Measurements from ENCODE around the gene BCDIN3D.

The BCDIN3D gene

DNA sequence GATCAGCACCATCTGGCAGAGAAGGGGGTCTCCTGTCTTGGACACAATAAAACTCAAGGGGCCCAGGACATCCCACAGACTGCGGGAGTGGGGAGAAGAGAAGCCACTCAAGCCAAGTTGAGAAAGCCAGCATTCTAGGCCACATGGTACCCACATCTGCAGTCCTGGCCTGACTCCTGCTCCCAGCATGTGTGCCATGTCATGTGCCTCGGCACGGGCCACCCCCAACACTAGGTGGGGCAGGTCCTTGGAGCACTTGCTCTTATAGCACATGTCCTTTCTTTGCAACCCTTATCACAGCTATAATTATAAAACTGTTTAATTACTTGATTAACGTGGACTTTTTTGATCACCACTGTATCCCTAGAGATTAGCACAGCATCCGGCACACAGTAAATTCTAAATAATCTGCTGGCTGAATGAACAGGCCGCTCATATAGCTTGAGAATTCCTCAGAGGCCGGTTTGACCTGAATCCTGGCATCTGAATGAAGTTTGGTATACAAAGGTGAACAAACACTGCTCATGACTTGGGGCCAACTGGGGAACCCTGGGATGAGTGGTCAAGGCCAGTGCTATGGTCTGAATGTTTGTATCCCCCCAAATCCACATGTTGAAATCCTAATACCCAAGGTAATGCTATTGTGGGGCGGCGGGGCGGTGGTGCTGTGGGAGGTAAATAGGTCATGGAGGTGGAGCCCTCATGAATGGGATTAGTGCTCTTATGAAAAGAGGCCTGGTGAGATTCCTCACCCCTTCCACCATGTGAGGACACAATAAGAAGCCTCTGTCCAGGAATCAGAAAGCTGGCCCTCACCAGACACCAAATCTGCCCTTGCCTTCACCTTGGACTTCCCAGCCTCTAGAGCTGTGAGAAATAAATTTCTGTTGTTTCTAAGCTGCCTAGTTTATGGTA, 21.3 kb downstream of the BCDIN3D start:
- no peak for DNase-seq (ENCODE audit: low spot score)

DNA sequence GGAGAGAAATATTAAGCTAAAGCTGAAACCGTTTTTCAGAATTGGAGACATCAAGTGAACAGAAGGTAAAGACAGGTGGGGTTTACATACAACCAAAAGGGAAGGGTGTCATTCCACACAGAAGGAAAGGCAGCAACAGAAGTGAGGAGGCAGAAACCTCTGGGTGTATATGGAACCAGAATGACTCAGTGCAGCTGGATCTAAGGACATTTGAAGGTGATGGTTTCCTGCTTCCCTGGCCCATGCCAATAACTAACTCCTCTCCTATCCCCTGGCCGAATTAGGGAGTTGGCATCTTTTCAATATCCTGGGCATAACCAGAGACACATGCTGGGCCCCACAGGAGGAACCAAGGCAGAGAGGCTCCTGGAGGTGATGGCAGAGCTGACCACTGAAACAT, 23.1 kb downstream of the BCDIN3D start:
- DNase-seq (ENCODE audit: low spot score), result no peak

DNA sequence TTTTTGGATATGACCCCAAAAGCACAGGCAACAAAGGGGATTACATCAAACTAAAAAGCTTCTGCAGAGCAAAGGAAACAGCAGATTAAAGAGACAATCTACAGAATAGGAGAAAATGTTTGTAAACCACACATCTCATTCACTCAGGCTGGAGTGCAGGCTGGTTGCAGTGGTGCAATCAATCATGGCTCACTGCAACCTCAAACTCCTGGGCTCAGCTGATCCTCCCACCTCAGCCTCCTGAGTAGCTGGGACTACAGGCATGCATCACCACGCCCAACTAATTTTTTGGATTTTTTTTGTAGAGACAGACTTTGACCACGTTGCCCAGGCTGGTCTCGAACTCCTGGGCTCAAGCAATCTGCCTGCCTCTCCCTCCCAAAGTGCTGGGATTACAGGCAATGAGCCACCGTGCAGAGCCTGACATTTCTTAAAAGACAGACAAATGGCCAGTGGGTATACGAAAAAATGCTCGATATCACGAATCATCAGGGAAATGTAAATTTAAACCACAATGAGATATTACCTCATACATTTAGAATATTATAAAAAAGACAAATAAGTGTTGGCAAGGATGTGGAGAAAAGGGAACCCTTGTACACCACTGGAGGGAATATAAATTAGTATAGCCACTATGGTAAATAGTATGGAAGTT, 24.5 kb downstream of the BCDIN3D start:
- no peak for DNase-seq (ENCODE audit: low spot score)

DNA sequence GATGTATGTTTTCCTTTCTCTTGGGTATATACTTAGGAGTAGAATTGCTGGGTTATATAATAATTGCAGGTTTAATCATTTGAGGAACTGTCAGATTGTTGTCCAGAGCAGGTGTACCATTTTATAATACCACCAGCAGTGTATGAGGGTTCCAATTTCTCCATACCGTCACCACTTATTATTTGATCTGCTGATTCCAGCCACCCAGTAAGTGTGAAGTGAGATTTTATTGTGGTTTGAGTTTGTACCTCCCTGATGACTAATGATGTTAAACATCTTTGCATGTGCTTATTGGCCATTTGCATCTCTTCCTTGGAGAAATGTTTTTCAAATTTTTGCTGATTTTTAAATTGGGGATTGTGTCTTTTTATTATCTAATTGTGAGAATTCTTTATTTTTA, 29.8 kb downstream of the BCDIN3D start:
- DNase-seq (ENCODE audit: low spot score), result no peak

GRCh38 chr12:49811961-49812401, 30.9 kb downstream of the BCDIN3D start:
- DNase-seq (ENCODE audit: low spot score), result no peak

DNA sequence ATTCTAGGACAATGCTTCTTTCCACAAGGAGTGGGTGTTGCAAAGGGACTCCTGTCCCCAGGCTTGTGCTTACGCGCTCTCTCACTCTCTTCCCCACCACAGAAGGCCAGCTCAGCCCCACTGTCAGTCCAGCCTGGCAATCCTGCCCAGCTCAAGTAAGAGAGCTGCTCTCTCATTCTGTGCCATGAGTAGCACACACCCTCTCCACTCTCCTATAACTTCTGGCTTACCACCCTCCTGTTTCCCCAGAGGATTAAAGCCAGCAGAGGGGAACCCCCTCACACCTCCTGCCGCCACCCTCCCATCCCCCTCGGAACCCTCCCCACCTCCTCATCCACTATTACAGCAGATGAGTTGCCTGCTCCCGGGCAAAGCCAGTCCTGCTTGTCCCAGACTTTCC, 31.8 kb downstream of the BCDIN3D start:
- no peak for DNase-seq (ENCODE audit: low spot score)

- no peak for DNase-seq (ENCODE audit: low spot score)
Observed at GRCh38 chr12:49809906-49810389, 33.0 kb downstream of the BCDIN3D start.

- no peak for DNase-seq (ENCODE audit: low spot score)
Observed at GRCh38 chr12:49809381-49809905, 33.5 kb downstream of the BCDIN3D start.

DNA sequence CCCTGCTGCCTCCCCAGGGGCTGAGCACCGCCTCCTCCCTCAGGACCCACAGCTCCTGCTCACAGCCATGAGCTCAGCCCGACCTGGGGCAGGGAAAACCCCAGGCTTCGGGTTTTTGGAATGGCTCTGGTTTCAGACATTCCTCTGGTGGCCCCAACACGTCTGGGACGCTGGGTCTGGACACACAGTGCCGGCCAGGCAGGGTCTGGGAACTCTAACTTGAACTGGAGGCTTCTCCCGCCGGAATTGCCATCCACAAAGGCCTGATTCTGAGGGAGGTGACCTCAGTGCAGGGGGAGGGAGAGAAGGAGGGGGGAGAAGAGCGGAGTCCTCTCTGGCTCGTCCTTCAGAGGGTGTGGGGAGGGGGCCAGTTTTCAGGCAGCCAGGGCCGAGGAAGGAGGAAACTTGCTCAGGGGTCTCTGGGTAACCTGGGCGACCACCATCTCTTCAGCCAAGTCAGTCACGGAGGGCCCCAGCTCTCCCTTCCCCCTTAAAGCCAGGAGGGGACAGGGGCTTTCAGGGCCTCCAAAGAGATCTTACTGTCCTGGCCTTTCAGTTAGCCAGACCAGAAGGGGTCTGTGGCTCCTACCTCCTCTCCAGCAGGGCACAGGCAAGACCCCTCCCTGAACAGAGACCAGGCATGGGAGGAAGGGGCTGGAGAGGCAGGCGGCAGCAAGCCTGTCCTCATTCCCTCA, 34.1 kb downstream of the BCDIN3D start:
- DNase-seq (ENCODE audit: low spot score), result no peak

DNA sequence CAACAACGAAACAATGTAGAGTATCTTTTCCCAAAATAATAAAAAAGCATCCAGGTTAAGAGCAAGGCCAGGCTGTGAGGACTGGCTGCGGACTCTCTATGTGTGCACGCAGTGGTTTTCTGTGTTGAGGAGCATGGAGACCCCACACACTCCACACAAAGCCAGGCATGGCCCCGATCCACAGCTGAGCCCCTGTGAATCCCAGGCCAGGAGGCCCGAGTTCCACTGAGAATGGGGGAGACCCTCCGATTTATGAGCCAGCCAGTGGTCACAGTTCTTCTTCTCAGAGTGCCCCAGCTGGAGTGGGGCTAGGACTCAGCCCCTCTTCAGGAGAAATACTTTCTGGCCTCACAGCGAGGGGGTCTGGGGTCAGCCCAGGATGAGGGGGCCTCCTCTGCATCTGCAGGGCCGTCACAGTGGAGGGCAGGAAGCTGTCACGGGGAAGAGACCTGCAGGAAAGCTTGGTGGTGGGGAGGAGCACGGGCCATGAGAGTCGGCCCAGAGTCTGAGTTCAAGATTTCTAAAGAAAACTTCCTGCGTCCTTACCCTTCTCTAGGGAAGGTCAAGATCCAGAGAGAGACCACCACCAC, 34.8 kb downstream of the BCDIN3D start:
- no peak for DNase-seq (ENCODE audit: low spot score)

GRCh38 chr12:49806877-49807276, 36.0 kb downstream of the BCDIN3D start:
- no peak for DNase-seq (ENCODE audit: low spot score)

- no peak for DNase-seq (ENCODE audit: low spot score)
Observed at GRCh38 chr12:49806321-49806813, 36.5 kb downstream of the BCDIN3D start.

GRCh38 chr12:49805409-49805808, 37.5 kb downstream of the BCDIN3D start:
- no peak for DNase-seq (ENCODE audit: low spot score)

- no peak for DNase-seq (ENCODE audit: low spot score)
Observed at GRCh38 chr12:49804821-49805220, 38.1 kb downstream of the BCDIN3D start.

DNA sequence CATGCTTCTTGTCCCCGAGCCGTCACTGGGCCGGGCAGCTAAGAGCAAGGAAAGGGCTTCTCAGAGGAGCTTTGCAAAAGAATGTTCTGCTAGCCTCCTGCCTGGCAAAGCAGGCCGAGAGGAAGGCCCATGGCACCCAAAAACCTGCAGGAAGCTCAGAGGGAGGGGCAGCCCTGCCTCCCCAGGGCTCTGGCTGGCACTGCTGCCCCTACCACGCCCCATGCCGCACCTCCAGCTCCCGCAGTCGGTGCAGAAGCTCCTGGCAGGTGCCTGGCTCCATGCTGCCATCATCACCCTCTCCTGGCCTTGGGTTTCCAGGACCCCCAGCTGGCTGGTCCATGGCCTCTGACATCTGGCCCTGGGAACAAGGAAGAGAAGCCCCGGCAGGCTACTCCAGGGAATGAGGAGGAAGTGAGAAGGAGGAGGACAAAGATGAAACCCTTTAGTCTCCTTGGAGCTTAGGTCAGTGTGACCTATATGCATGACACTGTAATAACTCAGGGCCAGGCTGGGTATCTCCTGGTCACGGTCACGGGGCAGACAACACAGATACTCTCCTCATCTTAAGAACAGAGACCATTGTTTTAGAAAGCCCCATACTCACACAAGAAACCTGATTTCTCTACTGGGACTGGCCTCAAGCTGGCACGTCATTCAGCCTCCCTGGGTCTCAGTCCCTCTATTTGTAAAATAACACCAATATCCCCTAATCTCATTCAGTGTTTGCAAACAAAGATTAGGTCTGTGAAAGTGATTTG, 39.0 kb downstream of the BCDIN3D start:
- no peak for DNase-seq (ENCODE audit: low spot score)

GRCh38 chr12:49801141-49802063, 41.5 kb downstream of the BCDIN3D start:
- DNase-seq (ENCODE audit: low spot score), result no peak

GRCh38 chr12:49800421-49801140, 42.3 kb downstream of the BCDIN3D start:
- no peak for DNase-seq (ENCODE audit: low spot score)

- no peak for DNase-seq (ENCODE audit: low spot score)
Observed at GRCh38 chr12:49798934-49799333, 44.0 kb downstream of the BCDIN3D start.

- DNase-seq (ENCODE audit: low spot score), result no peak
Observed at GRCh38 chr12:49798248-49798647, 44.7 kb downstream of the BCDIN3D start.
